ENCODE results near the gene HABP4.

Gene HABP4

GRCh38 chr9:96522366-96522765 lies 72.4 kb downstream of the HABP4 start:
- no peaks in the 10 kb centered on the region for H3K4me1 ChIP-seq (ENCODE audit: low read length)
- no peak overlapping the region for H3K4me3 ChIP-seq (ENCODE audit: low read length)
- H2AFZ ChIP-seq (ENCODE audit: low read depth, low read length) = no peak overlapping the region
- no peak overlapping the region for H3K27ac ChIP-seq (ENCODE audit: low read length)
- H3K9me3 ChIP-seq (ENCODE audit: insufficient read depth, low read length) = no peaks in the 10 kb centered on the region
- no peaks in the 10 kb centered on the region for H3K27me3 ChIP-seq (ENCODE audit: low read depth, low read length)
- no peaks in the 10 kb centered on the region for H4K20me1 ChIP-seq (ENCODE audit: insufficient read depth, low read length)
- H3K4me2 ChIP-seq (ENCODE audit: low read length) = no peak overlapping the region
- no peak overlapping the region for H3K9ac ChIP-seq (ENCODE audit: low read length)
- H3K36me3 ChIP-seq (replicated peaks; ENCODE audit: low read depth, low read length) = no peaks in the 10 kb centered on the region
- TF ChIP-seq EZH2phosphoT487 (IDR thresholded peaks at IDR 0.05; ENCODE audit: low read depth) (no peak), CTCF (IDR thresholded peaks at IDR 0.05; ENCODE audit: low read depth, low read length) (no peak)
- H3K79me2 ChIP-seq (ENCODE audit: low read length) = no peaks in the 10 kb centered on the region

- H3K4me2 ChIP-seq (ENCODE audit: low read length) = no peak overlapping the region
- H3K4me3 ChIP-seq (ENCODE audit: low read length) = no peak overlapping the region
- no peaks in the 10 kb centered on the region for H3K27me3 ChIP-seq (ENCODE audit: low read depth, low read length)
- H3K79me2 ChIP-seq (ENCODE audit: low read length) = no peaks in the 10 kb centered on the region
- no peaks in the 10 kb centered on the region for H3K4me1 ChIP-seq (ENCODE audit: low read length)
- H3K9me3 ChIP-seq (ENCODE audit: insufficient read depth, low read length) = no peaks in the 10 kb centered on the region
- TF ChIP-seq CTCF (IDR thresholded peaks at IDR 0.05; ENCODE audit: low read depth, low read length) = no peak
- no peak for TF ChIP-seq EZH2phosphoT487 (IDR thresholded peaks at IDR 0.05; ENCODE audit: low read depth)
- H3K9ac ChIP-seq (ENCODE audit: low read length) = no peak overlapping the region
- no peaks in the 10 kb centered on the region for H4K20me1 ChIP-seq (ENCODE audit: insufficient read depth, low read length)
- H3K36me3 ChIP-seq (replicated peaks; ENCODE audit: low read depth, low read length) = no peaks in the 10 kb centered on the region
- no peak overlapping the region for H2AFZ ChIP-seq (ENCODE audit: low read depth, low read length)
- no peak overlapping the region for H3K27ac ChIP-seq (ENCODE audit: low read length)
Measured at GRCh38 chr9:96523374-96523773, 73.4 kb downstream of the HABP4 start.

- no peaks in the 10 kb centered on the region for H3K9me3 ChIP-seq (ENCODE audit: insufficient read depth, low read length)
- no peaks in the 10 kb centered on the region for H4K20me1 ChIP-seq (ENCODE audit: insufficient read depth, low read length)
- H3K4me2 ChIP-seq (ENCODE audit: low read length) = no peak overlapping the region
- H3K27me3 ChIP-seq (ENCODE audit: low read depth, low read length) = no peaks in the 10 kb centered on the region
- H3K4me3 ChIP-seq (ENCODE audit: low read length) = no peak overlapping the region
- no peaks in the 10 kb centered on the region for H3K4me1 ChIP-seq (ENCODE audit: low read length)
- no peak overlapping the region for H3K9ac ChIP-seq (ENCODE audit: low read length)
- H3K36me3 ChIP-seq (replicated peaks; ENCODE audit: low read depth, low read length) = no peaks in the 10 kb centered on the region
- TF ChIP-seq EZH2phosphoT487 (IDR thresholded peaks at IDR 0.05; ENCODE audit: low read depth) (no peak), CTCF (IDR thresholded peaks at IDR 0.05; ENCODE audit: low read depth, low read length) (no peak)
- no peak overlapping the region for H2AFZ ChIP-seq (ENCODE audit: low read depth, low read length)
- H3K79me2 ChIP-seq (ENCODE audit: low read length) = no peaks in the 10 kb centered on the region
- no peak overlapping the region for H3K27ac ChIP-seq (ENCODE audit: low read length)
Measured at GRCh38 chr9:96524045-96524444, 74.1 kb downstream of the HABP4 start.

DNA sequence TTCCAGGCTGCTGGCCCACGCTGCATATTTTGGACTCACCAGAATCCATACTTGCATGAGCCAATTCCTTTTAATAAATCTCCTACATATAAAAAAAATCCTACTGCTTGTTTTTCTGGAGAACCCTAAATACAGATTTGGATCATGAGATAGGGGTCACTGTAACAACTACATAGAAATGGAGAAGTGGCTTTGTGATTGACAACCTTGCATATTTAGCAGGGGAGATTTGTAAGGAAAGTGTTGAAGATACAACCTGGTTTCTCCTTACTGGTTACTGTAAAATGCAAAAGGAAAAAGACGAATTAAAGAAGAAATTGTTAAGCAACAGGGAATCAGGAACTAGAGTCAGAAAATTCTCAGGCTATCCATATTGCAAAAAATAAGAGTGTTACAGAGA lies 74.8 kb downstream of the HABP4 start:
- Histone ChIP-seq H3K4me2 (ENCODE audit: low read length) (no peak overlapping the region), H3K9ac (ENCODE audit: low read length) (no peak overlapping the region), H4K20me1 (ENCODE audit: insufficient read depth, low read length) (no peaks in the 10 kb centered on the region), H3K4me3 (ENCODE audit: low read length) (no peak overlapping the region), H3K27ac (ENCODE audit: low read length) (no peak overlapping the region), H3K9me3 (ENCODE audit: insufficient read depth, low read length) (no peaks in the 10 kb centered on the region), H3K79me2 (ENCODE audit: low read length) (no peaks in the 10 kb centered on the region), H3K36me3 (replicated peaks; ENCODE audit: low read depth, low read length) (no peaks in the 10 kb centered on the region), H2AFZ (ENCODE audit: low read depth, low read length) (no peak overlapping the region), H3K27me3 (ENCODE audit: low read depth, low read length) (no peaks in the 10 kb centered on the region), H3K4me1 (ENCODE audit: low read length) (no peaks in the 10 kb centered on the region)
- TF ChIP-seq EZH2phosphoT487 (IDR thresholded peaks at IDR 0.05; ENCODE audit: low read depth) = no peak
- no peak for TF ChIP-seq CTCF (IDR thresholded peaks at IDR 0.05; ENCODE audit: low read depth, low read length)
